ENCODE results near the gene S1PR2. TPM values are rescaled to one million over a fixed set of nuclear protein-coding genes. Genes with fewer than 3 reads are reported as not detected.

S1PR2 gene
- total and polyA plus RNA-seq, 9 of the 15 experiments (the other 6 are each of a cell fraction or from before 2014, with no cell fraction given) = 1.5 to 3.9 (median 2.0) TPM

GRCh38 chr19:10269333-10270179 lies 38.4 kb upstream of the S1PR2 start (continued):
- TF ChIP-seq MAX (CRISPR knock-in tag; IDR thresholded peaks at IDR 0.05) (peak; percentile 65), GATAD2B (IDR thresholded peaks at IDR 0.05; ENCODE audit: borderline replicate concordance) (peak; percentile 33; the same call in 1 of the 2 replicates), ZBTB7A (IDR thresholded peaks at IDR 0.05; ENCODE audit: borderline replicate concordance, control insufficient read depth, low read depth, low read length) (peak; percentile 94), CEBPB (tag; IDR thresholded peaks at IDR 0.05) (0 out of 2 replicates have a peak, but pooled peaks have one; percentile 22), ZNF639 (CRISPR knock-in tag; conservative IDR thresholded peaks at IDR 0.05 in 1 of 2, IDR thresholded peaks at IDR 0.05 in 1 of 2) (peak in 1 of 2 experiments; percentile 11; a peak in 1 of 4 replicates), RBM22 (IDR thresholded peaks at IDR 0.05; ENCODE audit: low read depth, low read length, poor library complexity, severe bottlenecking) (peak; percentile 16), ZNF589 (CRISPR knock-in tag; IDR thresholded peaks at IDR 0.05; ENCODE audit: low read depth) (peak; percentile 78; the same call in 1 of the 2 replicates), SMC3 (conservative IDR thresholded peaks at IDR 0.05; ENCODE audit: insufficient read depth, low read depth, low read length) (peak; percentile 97), MTA2 (IDR thresholded peaks at IDR 0.05; ENCODE audit: low read depth) (no peak), ADNP (tag; IDR thresholded peaks at IDR 0.05) (peak; percentile 77; the same call in 1 of the 2 replicates), MAZ (CRISPR knock-in tag; conservative IDR thresholded peaks at IDR 0.05 in 1 of 2, IDR thresholded peaks at IDR 0.05 in 1 of 2) (peak in 1 of 2 experiments; percentile 60; a peak in 2 of 4 replicates), FOSL1 (tag; conservative IDR thresholded peaks at IDR 0.05) (no peak), MYBL2 (IDR thresholded peaks at IDR 0.05; ENCODE audit: low read depth) (no peak), MYBL2 (CRISPR knock-in tag; IDR thresholded peaks at IDR 0.05; ENCODE audit: borderline replicate concordance) (no peak), ETS1 (conservative IDR thresholded peaks at IDR 0.05; ENCODE audit: control insufficient read depth, low read depth, low read length) (0 out of 2 replicates have a peak, but pooled peaks have one; percentile 19), TAL1 (IDR thresholded peaks at IDR 0.05) (no peak), HDAC8 (tag; IDR thresholded peaks at IDR 0.05) (no peak), ZNF263 (CRISPR knock-in tag; IDR thresholded peaks at IDR 0.05; ENCODE audit: borderline replicate concordance) (peak; percentile 53), BRCA1 (IDR thresholded peaks at IDR 0.05) (no peak), BRCA1 (CRISPR knock-in tag; IDR thresholded peaks at IDR 0.05) (no peak), ZNF3 (CRISPR knock-in tag; IDR thresholded peaks at IDR 0.05) (no peak), SMARCB1 (IDR thresholded peaks at IDR 0.05; ENCODE audit: insufficient read length, low read depth) (no peak), SRF (CRISPR knock-in tag; IDR thresholded peaks at IDR 0.05) (0 out of 4 replicates have a peak, but pooled peaks of 1 of the 2 experiments have one; percentile 35)

Data from K562 (cell line).